IMR-90 (cell line): Measurements from ENCODE around the gene KDM5B. TPM values are rescaled to one million over a fixed set of nuclear protein-coding genes. Genes with fewer than 3 reads are reported as not detected.

Experiments used
- ATAC-seq: fragments of 200-7000 bp; cut with Tn5 transposase; 2 replicates; pipeline ENCODE4 v1.9.1; 2020; ENCODE audit warnings: low read depth, mild to moderate bottlenecking, moderate library complexity
- BruUV-seq: library from RNA; stranded (reverse); fragments of 400-500 nt; replicated peaks from 2 replicates; lab custom pipeline; 2021; lab: Mats Ljungman, UMichigan
- CTCF ChIA-PET: fragments of 300-600 bp; formaldehyde crosslinking; extraction: SDS; loops from one replicate; lab custom pipeline; 2021; ENCODE audit warnings: antibody characterized with exemption; lab: Yijun Ruan, JAX
- POLR2A ChIA-PET: fragments of 300-600 bp; sonication (Branson Sonifier 250); formaldehyde crosslinking; loops from one replicate; lab custom pipeline; 2022; ENCODE audit warnings: antibody characterized with exemption; ENCODE audit not compliant: unreplicated experiment; lab: Charles Lee
- DNase-seq: peaks from one replicate; pipeline ENCODE4 v3.0.0; 2013
- H2AFZ ChIP-seq: replicated peaks from 2 replicates; pipeline ENCODE3; 2013; ENCODE audit warnings: low read length, mild to moderate bottlenecking; ENCODE audit not compliant: poor library complexity
- H2AK5ac ChIP-seq: 2 replicates; pipeline ENCODE4 v1.6.1; 2013; ENCODE audit warnings: low read depth, low read length, inconsistent platforms
- H2AK9ac ChIP-seq: replicated peaks from 2 replicates; pipeline ENCODE3; 2013; ENCODE audit warnings: mild to moderate bottlenecking, low read depth, low read length, moderate library complexity; ENCODE audit not compliant: poor library complexity
- H2BK120ac ChIP-seq: 2 replicates; pipeline ENCODE4 v1.6.1; 2013; ENCODE audit warnings: low read depth, low read length, inconsistent platforms
- H2BK15ac ChIP-seq: 3 replicates; pipeline ENCODE4 v1.6.1; 2013; ENCODE audit warnings: low read depth, low read length, inconsistent platforms
- H2BK20ac ChIP-seq: 2 replicates; pipeline ENCODE4 v1.6.1; 2013; ENCODE audit warnings: low read depth, mild to moderate bottlenecking, inconsistent platforms, low read length, moderate library complexity
- H2BK5ac ChIP-seq: 2 replicates; pipeline ENCODE4 v1.6.1; 2013; ENCODE audit warnings: mild to moderate bottlenecking, low read depth, low read length, inconsistent platforms; ENCODE audit not compliant: poor library complexity, severe bottlenecking
- H3K14ac ChIP-seq: replicated peaks from 2 replicates; pipeline ENCODE4 v1.6.1; 2013; ENCODE audit warnings: low read depth, low read length, inconsistent platforms
- H3K18ac ChIP-seq: 2 replicates; pipeline ENCODE4 v1.6.1; 2013; ENCODE audit warnings: low read depth, low read length, control low read depth
- H3K23ac ChIP-seq: 2 replicates; pipeline ENCODE4 v1.6.1; 2013; ENCODE audit warnings: low read depth, low read length, inconsistent platforms
- H3K27ac ChIP-seq: 2 replicates; pipeline ENCODE4 v1.5.1; 2013; ENCODE audit warnings: mild to moderate bottlenecking, control low read depth, low read length; ENCODE audit not compliant: insufficient read depth
- H3K27me3 ChIP-seq: 2 replicates; pipeline ENCODE4 v1.6.1; 2013; ENCODE audit warnings: low read length; ENCODE audit not compliant: control insufficient read depth, insufficient read depth
- H3K36me3 ChIP-seq: 2 replicates; pipeline ENCODE4 v1.6.1; 2013; ENCODE audit warnings: low read length, mixed read lengths; ENCODE audit not compliant: control insufficient read depth, insufficient read depth
- H3K4ac ChIP-seq: 2 replicates; pipeline ENCODE4 v1.6.1; 2013; ENCODE audit warnings: low read depth, low read length, inconsistent platforms
- H3K4me1 ChIP-seq: 2 replicates; pipeline ENCODE4 v1.6.1; 2013; ENCODE audit warnings: low read length, mixed read lengths; ENCODE audit not compliant: control insufficient read depth, insufficient read depth
- H3K4me2 ChIP-seq: 2 replicates; pipeline ENCODE4 v1.6.1; 2013; ENCODE audit warnings: low read depth, mild to moderate bottlenecking, control low read depth, low read length, moderate library complexity
- H3K4me3 ChIP-seq: 2 replicates; pipeline ENCODE4 v1.5.1; 2013; ENCODE audit warnings: low read depth, mild to moderate bottlenecking, control low read depth, low read length, moderate library complexity; ENCODE audit not compliant: insufficient read depth
- H3K56ac ChIP-seq: 2 replicates; pipeline ENCODE4 v1.6.1; 2013; ENCODE audit warnings: low read length, inconsistent platforms; ENCODE audit not compliant: insufficient read depth; ENCODE audit errors: extremely low read depth
- H3K79me1 ChIP-seq, 2 experiments: 2 replicates each; pipeline ENCODE4 v1.6.1; 2013; ENCODE audit warnings: low read length in 2 of 2, inconsistent platforms in 1 of 2, low read depth in 1 of 2
- H3K9ac ChIP-seq: 2 replicates; pipeline ENCODE4 v1.6.1; 2013; ENCODE audit warnings: low read depth, low read length, control low read depth
- H3K9me1 ChIP-seq: 2 replicates; pipeline ENCODE4 v1.6.1; 2013; ENCODE audit warnings: low read length, inconsistent platforms; ENCODE audit not compliant: insufficient read depth
- H3K9me3 ChIP-seq: 2 replicates; pipeline ENCODE4 v1.6.1; 2013; ENCODE audit warnings: low read length; ENCODE audit not compliant: control insufficient read depth, insufficient read depth
- H4K20me1 ChIP-seq: 2 replicates; pipeline ENCODE4 v1.6.1; 2013; ENCODE audit warnings: low read length, inconsistent platforms; ENCODE audit not compliant: insufficient read depth
- H4K5ac ChIP-seq: 2 replicates; pipeline ENCODE4 v1.6.1; 2013; ENCODE audit warnings: mild to moderate bottlenecking, low read depth, low read length, control low read depth
- H4K8ac ChIP-seq, 2 experiments: 2 replicates each; pipeline ENCODE4 v1.6.1; 2013; ENCODE audit warnings: low read depth in 2 of 2, low read length in 2 of 2, control low read depth in 1 of 2, inconsistent platforms in 1 of 2
- H4K91ac ChIP-seq: 2 replicates; pipeline ENCODE4 v1.6.1; 2013; ENCODE audit warnings: low read depth, low read length, inconsistent platforms; ENCODE audit not compliant: insufficient read depth
- ELK1 ChIP-seq: fragments of 150-350 bp; IDR thresholded peaks from 2 replicates; pipeline ENCODE4 v1.6.1; 2016; ENCODE audit warnings: low read depth, mild to moderate bottlenecking, low read length, moderate library complexity, borderline replicate concordance
- FOS ChIP-seq: fragments of 150-350 bp; IDR thresholded peaks from 2 replicates; pipeline ENCODE4 v1.6.1; 2016; ENCODE audit warnings: low read depth, low read length
- RCOR1 ChIP-seq: IDR thresholded peaks from 2 replicates; pipeline ENCODE4 v1.6.1; 2012; ENCODE audit warnings: mild to moderate bottlenecking, low read length, improper control_type of control experiment; ENCODE audit not compliant: insufficient replicate concordance
- SMC3 ChIP-seq: fragments of 150-350 bp; IDR thresholded peaks from 2 replicates; pipeline ENCODE4 v1.6.1; 2016; ENCODE audit warnings: low read depth, mild to moderate bottlenecking, antibody characterized with exemption, low read length, moderate library complexity
- WGBS, 2 experiments: methylation state at CpG; one replicate each; pipeline versions ENCODE4 v1.1.5 to v1.1.7; 2013; ENCODE audit warnings: missing lambda C conversion rate in 2 of 2; ENCODE audit not compliant: insufficient read length in 1 of 2; ENCODE audit errors: extremely low coverage in 2 of 2; 5-methylcytosine and 5-hydroxymethylcytosine counted together
- dilution Hi-C: fragments of 300-500 bp; cut with HindIII; formaldehyde crosslinking; loops from one replicate; pipeline ENCODE4 v1.14.3; 2018; ENCODE audit warnings: low sequenced_read_pairs; ENCODE audit not compliant: unreplicated experiment
- in situ Hi-C: fragments of 300-500 bp; cut with MboI; formaldehyde crosslinking; loops from 3 replicates; pipeline ENCODE4 v1.14.3; 2019; ENCODE audit warnings: low sequenced_read_pairs, inconsistent platforms, mixed read lengths
- intact Hi-C: fragments of 100-400 bp; cut with micrococcal nuclease; formaldehyde crosslinking; loops from 2 replicates; pipeline ENCODE4 v1.10.0; 2022
- polyA plus RNA-seq, 3 experiments: library from polyadenylated mRNA; depleted of rRNA; stranded (reverse); fragments of >200 nt; gene quantifications; 2 replicates each; pipeline ENCODE4 v1.2.3, GENCODE V29; 2012; ENCODE audit warnings: low replicate concordance in 1 of 3
- total RNA-seq: library from RNA; depleted of rRNA; stranded (reverse); fragments of >200 nt; gene quantifications from 2 replicates; pipeline ENCODE4 v1.2.3, GENCODE V29; 2012

Gene KDM5B
- total and polyA plus RNA-seq, 2 of the 4 experiments (the other 2 are of a cell fraction) = 28.8 to 82.1 TPM

DNA sequence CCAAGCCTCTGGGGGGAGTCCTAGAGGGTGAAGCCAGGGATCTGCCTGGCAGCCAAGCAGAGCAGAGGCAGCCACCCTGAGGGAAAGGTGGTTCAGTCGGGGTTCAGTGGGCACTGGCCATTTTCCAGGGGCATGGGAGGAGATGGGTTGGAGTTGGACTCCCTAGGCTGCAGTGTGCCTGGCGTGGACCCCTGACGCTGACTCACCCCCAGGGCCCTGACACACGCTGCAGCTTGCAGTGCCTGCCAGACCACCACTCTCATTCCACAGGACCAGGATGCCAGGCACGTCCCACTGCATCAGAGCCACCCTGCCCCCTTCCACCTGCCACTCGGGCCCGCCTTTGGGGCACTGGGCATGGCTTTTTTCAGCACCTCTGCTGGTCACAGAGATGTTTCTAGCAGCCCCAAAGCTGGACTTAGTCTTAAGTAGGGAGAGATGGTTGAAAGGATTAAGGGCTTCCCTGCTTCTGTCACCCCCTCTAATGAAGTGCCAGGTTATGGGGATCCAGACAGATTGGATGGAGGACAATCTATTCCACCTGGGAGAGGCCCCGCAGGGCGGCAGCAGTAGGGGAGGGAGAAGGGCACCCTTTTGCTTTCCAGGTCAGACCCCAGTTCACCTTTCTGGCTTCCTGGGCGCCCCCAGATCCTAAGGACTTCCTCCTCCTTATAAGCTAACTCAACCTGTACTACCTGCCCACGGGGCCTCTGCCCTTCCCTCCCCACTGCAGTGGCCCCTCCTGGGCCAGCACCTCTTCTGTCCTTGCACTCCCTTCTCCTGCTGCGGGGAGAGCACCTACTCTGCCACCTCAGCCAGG is 99.6 kb downstream of the KDM5B start:
- DNase-seq = no peak
- no peak overlapping the region for H2AK5ac ChIP-seq
- CTCF ChIA-PET = interaction anchor here (0.9 kb wide), 1 partner anchor 10 kb away, joined by 3 read pairs; no protein-coding TSS in a partner anchor

More for the DNA sequence above, 99.6 kb downstream of the KDM5B start:
- in situ Hi-C loops (no loop called here), intact Hi-C loops (no loop called here), dilution Hi-C loops (no loop called here)
- H3K4me3 ChIP-seq = no peak overlapping the region
- H3K56ac ChIP-seq = no peak overlapping the region
- no peak overlapping the region for H3K14ac ChIP-seq
- H3K4ac ChIP-seq = no peak overlapping the region
- POLR2A ChIA-PET = no interaction called here
- H3K4me2 ChIP-seq = no peak overlapping the region
- no peaks in the 10 kb centered on the region for H3K79me1 ChIP-seq
- no peak overlapping the region for H2AK9ac ChIP-seq
- no peak overlapping the region for H4K91ac ChIP-seq
- peaks cover 4% of the 10 kb centered on the region; the same call in 1 of the 2 replicates for H3K4me1 ChIP-seq
- no peak overlapping the region for H2BK20ac ChIP-seq
- no peak overlapping the region for H3K27ac ChIP-seq
- no peak overlapping the region for H2BK15ac ChIP-seq
- no peaks in the 10 kb centered on the region; the same call in 1 of the 2 replicates for H4K20me1 ChIP-seq
- H4K5ac ChIP-seq = no peak overlapping the region
- H3K36me3 ChIP-seq = no peaks in the 10 kb centered on the region
- TF ChIP-seq RCOR1 = no peak
- no peak for TF ChIP-seq SMC3
- TF ChIP-seq ELK1 = no peak
- no peak for TF ChIP-seq FOS
- H3K9me1 ChIP-seq = no peaks in the 10 kb centered on the region
- 64% methylated on average over 4 of the region's 12 CpGs; no CpG with 5 or more reads in 1 of the 2 experiments for WGBS, 2 experiments
- no peak overlapping the region for H3K9ac ChIP-seq
- H2AFZ ChIP-seq = no peak overlapping the region
- no peak for ATAC-seq
- no peaks in the 10 kb centered on the region for H3K9me3 ChIP-seq
- no peak overlapping the region for H3K18ac ChIP-seq
- peaks cover 91% of the 10 kb centered on the region for H3K27me3 ChIP-seq
- no TSS peak for BruUV-seq
- H3K23ac ChIP-seq = no peak overlapping the region
- H2BK5ac ChIP-seq = no peak overlapping the region
- no peak overlapping the region for H2BK120ac ChIP-seq
- no peak overlapping the region for H4K8ac ChIP-seq
